ENCODE measurements around the gene TLCD3B. TPM values are rescaled to one million over a fixed set of nuclear protein-coding genes. Genes with fewer than 3 reads are reported as not detected.

TLCD3B gene
- total RNA-seq, 3 donors from 2014 or later (not counting 1 experiment from before 2014, with no cell fraction given): 0.88 to 2.0 (median 1.7) TPM

GRCh38 chr16:30069611-30070462 lies 38.8 kb upstream of the TLCD3B start:
- intact Hi-C loops (cut with micrococcal nuclease): loop anchor here (10.0 kb wide), 1 partner anchor 335 kb away; the partner anchor contains the start of gene ZNF771
- Histone ChIP-seq H3K4me1 (ENCODE audit: control insufficient read depth, insufficient read depth, low read length) (peaks cover 29% of the 10 kb centered on the region), H3K27me3 (ENCODE audit: control insufficient read depth, insufficient read depth, low read length) (no peaks in the 10 kb centered on the region), H3K4me3 (ENCODE audit: low read length) (no peak overlapping the region), H3K9me3 (ENCODE audit: control insufficient read depth, insufficient read depth, low read length) (no peaks in the 10 kb centered on the region), H3K36me3 (ENCODE audit: control insufficient read depth, insufficient read depth, low read length) (peaks cover 50% of the 10 kb centered on the region), H3K27ac (ENCODE audit: low read length) (no peak overlapping the region)
- Mint-ChIP-seq H3K27me3 (ENCODE audit: low read depth in 2 of 2) (no peaks in the 10 kb centered on the region), H3K9me3 (no peaks in the 10 kb centered on the region), H3K36me3 (no peaks in the 10 kb centered on the region), H3K4me3 (no peak overlapping the region), H3K27ac (peak overlapping the region in 1 of 2 donors; percentile 59), H3K4me1 (peaks cover 25 to 50% of the 10 kb centered on the region in 2 donors)
- TF ChIP-seq, protein P1, sequence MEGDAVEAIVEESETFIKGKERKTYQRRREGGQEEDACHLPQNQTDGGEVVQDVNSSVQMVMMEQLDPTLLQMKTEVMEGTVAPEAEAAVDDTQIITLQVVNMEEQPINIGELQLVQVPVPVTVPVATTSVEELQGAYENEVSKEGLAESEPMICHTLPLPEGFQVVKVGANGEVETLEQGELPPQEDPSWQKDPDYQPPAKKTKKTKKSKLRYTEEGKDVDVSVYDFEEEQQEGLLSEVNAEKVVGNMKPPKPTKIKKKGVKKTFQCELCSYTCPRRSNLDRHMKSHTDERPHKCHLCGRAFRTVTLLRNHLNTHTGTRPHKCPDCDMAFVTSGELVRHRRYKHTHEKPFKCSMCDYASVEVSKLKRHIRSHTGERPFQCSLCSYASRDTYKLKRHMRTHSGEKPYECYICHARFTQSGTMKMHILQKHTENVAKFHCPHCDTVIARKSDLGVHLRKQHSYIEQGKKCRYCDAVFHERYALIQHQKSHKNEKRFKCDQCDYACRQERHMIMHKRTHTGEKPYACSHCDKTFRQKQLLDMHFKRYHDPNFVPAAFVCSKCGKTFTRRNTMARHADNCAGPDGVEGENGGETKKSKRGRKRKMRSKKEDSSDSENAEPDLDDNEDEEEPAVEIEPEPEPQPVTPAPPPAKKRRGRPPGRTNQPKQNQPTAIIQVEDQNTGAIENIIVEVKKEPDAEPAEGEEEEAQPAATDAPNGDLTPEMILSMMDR (IDR thresholded peaks at IDR 0.05): no peak
- no peak for ATAC-seq
- no peak for DNase-seq
- 96% methylated on average over 28 of the region's 31 CpGs for WGBS (ENCODE audit: insufficient coverage)

GRCh38 chr16:30068750-30069610 lies 37.9 kb upstream of the TLCD3B start:
- DNase-seq: peak; percentile 53 to 78
- TF ChIP-seq, protein P1 (IDR thresholded peaks at IDR 0.05): peak; percentile 59
- no peaks in the 10 kb centered on the region for H3K36me3 Mint-ChIP-seq
- H3K4me1 ChIP-seq (ENCODE audit: control insufficient read depth, insufficient read depth, low read length): peaks cover 33% of the 10 kb centered on the region
- no peak overlapping the region for H3K27ac ChIP-seq (ENCODE audit: low read length)
- no peak overlapping the region for H3K4me3 ChIP-seq (ENCODE audit: low read length)
- 88% methylated on average over 16 of the region's 17 CpGs for WGBS (ENCODE audit: insufficient coverage)
- H3K4me1 Mint-ChIP-seq: peaks cover 30 to 52% of the 10 kb centered on the region in 2 donors
- peaks cover 50% of the 10 kb centered on the region for H3K36me3 ChIP-seq (ENCODE audit: control insufficient read depth, insufficient read depth, low read length)
- H3K27me3 Mint-ChIP-seq (ENCODE audit: low read depth in 2 of 2): no peaks in the 10 kb centered on the region
- peak overlapping the region; percentile 63 for H3K4me3 Mint-ChIP-seq
- H3K27me3 ChIP-seq (ENCODE audit: control insufficient read depth, insufficient read depth, low read length): no peaks in the 10 kb centered on the region
- intact Hi-C loops (cut with micrococcal nuclease): loop anchor here (10.0 kb wide), 1 partner anchor 336 kb away; the partner anchor contains the start of gene ZNF771
- H3K9me3 ChIP-seq (ENCODE audit: control insufficient read depth, insufficient read depth, low read length): no peaks in the 10 kb centered on the region
- no peak for ATAC-seq
- no peaks in the 10 kb centered on the region for H3K9me3 Mint-ChIP-seq
- peak overlapping the region; percentile 41 to 59 for H3K27ac Mint-ChIP-seq

- Histone ChIP-seq H3K27me3 (ENCODE audit: control insufficient read depth, insufficient read depth, low read length) (no peaks in the 10 kb centered on the region), H3K4me3 (ENCODE audit: low read length) (no peak overlapping the region), H3K4me1 (ENCODE audit: control insufficient read depth, insufficient read depth, low read length) (peaks cover 39% of the 10 kb centered on the region), H3K36me3 (ENCODE audit: control insufficient read depth, insufficient read depth, low read length) (peaks cover 50% of the 10 kb centered on the region), H3K27ac (ENCODE audit: low read length) (no peak overlapping the region), H3K9me3 (ENCODE audit: control insufficient read depth, insufficient read depth, low read length) (no peaks in the 10 kb centered on the region)
- no peak overlapping the region for H3K4me3 Mint-ChIP-seq
- peaks cover 36 to 59% of the 10 kb centered on the region in 2 donors for H3K4me1 Mint-ChIP-seq
- no peaks in the 10 kb centered on the region for H3K36me3 Mint-ChIP-seq
- DNase-seq (no peak), ATAC-seq (no peak)
- intact Hi-C loops (cut with micrococcal nuclease): loop anchor here (10.0 kb wide), 1 partner anchor 336 kb away; the partner anchor contains the start of gene ZNF771
- 75% methylated on average over 9 of the region's 9 CpGs for WGBS (ENCODE audit: insufficient coverage)
- TF ChIP-seq, protein P1 (IDR thresholded peaks at IDR 0.05): no peak
- H3K9me3 Mint-ChIP-seq: no peaks in the 10 kb centered on the region
- H3K27ac Mint-ChIP-seq: peak overlapping the region; percentile 38 to 41
- no peaks in the 10 kb centered on the region for H3K27me3 Mint-ChIP-seq (ENCODE audit: low read depth in 2 of 2)
These were observed 37.3 kb upstream of the TLCD3B start for GRCh38 chr16:30068333-30068732.

Measured in natural killer cell (primary cell).